Spleen (tissue), 11 donors: ENCODE measurements around the gene IZUMO4. TPM values are rescaled to one million over a fixed set of nuclear protein-coding genes. Genes with fewer than 3 reads are reported as not detected.

Source experiments
- DNase-seq: peaks from one replicate; pipeline ENCODE4 v3.0.0-alpha.2; 2020
- H3K27ac ChIP-seq, 8 donors: fragments of 200-600 bp; sonication (generic) in 7 of 8; 1 replicate in 4 of 8; 2 replicates in 4 of 8; pipeline versions ENCODE4 v1.5.0 to v1.8.0; 2016 to 2021; ENCODE audit warnings: inconsistent platforms in 4 of 8, mild to moderate bottlenecking in 4 of 8, moderate library complexity in 1 of 8
- H3K27me3 ChIP-seq, 7 donors: fragments of 200-600 bp; sonication (generic) in 6 of 7; replicated peaks in 1 of 7; 1 replicate in 4 of 7; 2 replicates in 3 of 7; pipeline versions ENCODE4 v1.5.0 to v1.8.0; 2016 to 2021; ENCODE audit warnings: inconsistent platforms in 3 of 7, mild to moderate bottlenecking in 1 of 7
- H3K36me3 ChIP-seq, 6 donors: fragments of 200-600 bp; sonication (generic) in 5 of 6; 1 replicate in 4 of 6; 2 replicates in 2 of 6; pipeline versions ENCODE4 v1.5.0 to v1.8.0; 2016 to 2021; ENCODE audit warnings: inconsistent platforms in 2 of 6
- H3K4me1 ChIP-seq, 6 donors: fragments of 200-600 bp; sonication (generic) in 5 of 6; 1 replicate in 3 of 6; 2 replicates in 3 of 6; pipeline versions ENCODE4 v1.5.0 to v1.8.0; 2016 to 2021; ENCODE audit warnings: inconsistent platforms in 3 of 6
- H3K4me3 ChIP-seq, 8 donors: fragments of 200-600 bp; sonication (generic) in 7 of 8; 1 replicate in 4 of 8; 2 replicates in 4 of 8; pipeline versions ENCODE4 v1.5.0 to v1.8.0; 2016 to 2021; ENCODE audit warnings: inconsistent platforms in 4 of 8, mild to moderate bottlenecking in 4 of 8, moderate library complexity in 2 of 8
- H3K9me3 ChIP-seq, 8 donors: fragments of 200-600 bp; sonication (generic) in 7 of 8; 1 replicate in 4 of 8; 2 replicates in 4 of 8; pipeline versions ENCODE4 v1.5.0 to v1.8.0; 2016 to 2021; ENCODE audit warnings: inconsistent platforms in 4 of 8
- POLR2A ChIP-seq, 3 donors: fragments of 450-650 bp; IDR thresholded peaks; one replicate each; pipeline ENCODE4 v1.5.1; 2017; ENCODE audit warnings: antibody characterized with exemption in 3 of 3, mild to moderate bottlenecking in 1 of 3
- POLR2AphosphoS5 ChIP-seq, 3 donors: sonication (generic); formaldehyde crosslinking; IDR thresholded peaks; one replicate each; pipeline ENCODE4 v1.5.1; 2017; ENCODE audit warnings: antibody characterized with exemption in 3 of 3
- WGBS, 5 donors: extraction: QIAGEN DNeasy Blood & Tissue Kit in 3 of 5; methylation state at CpG; one replicate each; pipeline versions ENCODE4 v1.1.5 to v1.1.7; 2013 to 2018; 5-methylcytosine and 5-hydroxymethylcytosine counted together
- intact Hi-C: fragments of 100-400 bp; cut with DNase I; formaldehyde crosslinking; loops from one replicate; pipeline ENCODE4 v1.15.0; 2023; ENCODE audit warnings: low total_unique reads
- polyA plus RNA-seq, 3 donors: library from polyadenylated mRNA; stranded (reverse); fragments of 200-250 nt; gene quantifications; one replicate each; pipeline ENCODE4 v1.2.1, GENCODE V29; 2013
- total RNA-seq, 7 donors: library from RNA; depleted of rRNA in 3 of 7; stranded (reverse); fragments of >200 nt in 3 of 7; fragmentation: NEBNext Ultra II Directional in 4 of 7; extraction: Animal tissue kit (Norgen Biotek cat#: 25700) in 4 of 7; gene quantifications; one replicate each; pipeline versions ENCODE4 v1.1.0 to v1.2.1, GENCODE V29; 2016 to 2021
- TF ChIP-seq, protein P1 (sequence below), 11 experiments: fragments of 200-600 bp in 7 of 11; fragments of 450-650 bp in 4 of 11; sonication (generic) in 4 of 11; IDR thresholded peaks in 8 of 11; conservative IDR thresholded peaks in 3 of 11; 1 replicate in 7 of 11; 2 replicates in 4 of 11; pipeline versions ENCODE4 v1.4.0 to v1.8.0; 2016 to 2021; ENCODE audit warnings: antibody characterized with exemption in 11 of 11, inconsistent platforms in 4 of 11, mild to moderate bottlenecking in 1 of 11
- donor health status: healthy with polysubstance abuse.
- donor health status: DM: no; HTN: no; CAD: no; lungs with moderate emphysema.
- donor health status: DM: no; HTN: no; CAD: no.
- donor health status: Bipolar disorder and iron deficiency.
- donor health status: healthy.
- donor health status: DM: no; HTN: no; CAD: no.
- donor health status: DM: yes; HTN: yes; CAD: no.

IZUMO4 gene
- total and polyA plus RNA-seq, 10 donors: 1.9 to 25.9 (median 5.7) TPM

DNA sequence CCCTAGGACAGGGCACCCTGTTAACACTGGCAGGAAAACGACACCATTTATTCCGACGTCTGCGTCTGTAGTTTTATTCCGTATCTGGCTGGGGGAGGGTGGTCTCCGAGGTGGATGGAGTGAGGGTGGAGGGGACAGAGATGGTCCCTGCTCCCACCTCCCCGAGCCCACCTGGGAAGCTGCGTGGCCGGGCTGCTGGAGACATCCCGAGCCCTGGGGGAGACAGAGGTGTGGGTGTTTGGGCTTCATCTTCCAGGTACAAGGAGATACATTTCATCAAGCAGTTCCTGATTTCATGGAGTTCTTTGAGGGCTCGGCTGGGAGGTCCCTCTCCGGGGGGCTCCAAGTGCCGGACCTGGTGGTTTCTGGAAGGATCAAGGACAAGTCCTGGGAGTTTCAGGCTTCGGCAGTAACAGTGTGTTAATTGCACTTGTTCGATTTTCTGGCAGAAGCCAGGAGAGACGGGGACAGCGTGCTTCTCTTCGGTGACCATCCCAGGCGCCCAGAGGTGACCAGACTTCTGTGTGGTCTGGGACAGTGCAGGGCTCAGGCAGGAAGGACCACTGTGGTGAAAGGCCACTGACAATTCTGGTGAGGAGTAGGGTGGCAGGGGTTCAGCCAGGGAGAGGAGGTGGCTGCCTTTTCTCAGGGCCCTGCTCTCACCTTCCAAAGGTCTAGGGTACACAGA lies 25.6 kb upstream of the IZUMO4 start:
- DNase-seq: no peak
- Histone ChIP-seq H3K36me3 (peaks cover 0 to 61% (median 52%) of the 10 kb centered on the region in 6 donors), H3K4me3 (no peak overlapping the region), H3K27ac (peak overlapping the region in 3 of 8 donors; percentile 42 to 91 (median 62)), H3K27me3 (no peaks in the 10 kb centered on the region), H3K4me1 (peaks cover 25 to 75% (median 46%) of the 10 kb centered on the region in 6 donors), H3K9me3 (no peaks in the 10 kb centered on the region)
- 82 to 95% (median 92%) methylated on average over 19 of the region's 19 CpGs for WGBS, 5 donors
- intact Hi-C loops: no loop called here
- TF ChIP-seq POLR2AphosphoS5 (IDR thresholded peaks at IDR 0.05) (peak; percentile 25 to 76 (median 49)), POLR2A (IDR thresholded peaks at IDR 0.05) (no peak)

DNA sequence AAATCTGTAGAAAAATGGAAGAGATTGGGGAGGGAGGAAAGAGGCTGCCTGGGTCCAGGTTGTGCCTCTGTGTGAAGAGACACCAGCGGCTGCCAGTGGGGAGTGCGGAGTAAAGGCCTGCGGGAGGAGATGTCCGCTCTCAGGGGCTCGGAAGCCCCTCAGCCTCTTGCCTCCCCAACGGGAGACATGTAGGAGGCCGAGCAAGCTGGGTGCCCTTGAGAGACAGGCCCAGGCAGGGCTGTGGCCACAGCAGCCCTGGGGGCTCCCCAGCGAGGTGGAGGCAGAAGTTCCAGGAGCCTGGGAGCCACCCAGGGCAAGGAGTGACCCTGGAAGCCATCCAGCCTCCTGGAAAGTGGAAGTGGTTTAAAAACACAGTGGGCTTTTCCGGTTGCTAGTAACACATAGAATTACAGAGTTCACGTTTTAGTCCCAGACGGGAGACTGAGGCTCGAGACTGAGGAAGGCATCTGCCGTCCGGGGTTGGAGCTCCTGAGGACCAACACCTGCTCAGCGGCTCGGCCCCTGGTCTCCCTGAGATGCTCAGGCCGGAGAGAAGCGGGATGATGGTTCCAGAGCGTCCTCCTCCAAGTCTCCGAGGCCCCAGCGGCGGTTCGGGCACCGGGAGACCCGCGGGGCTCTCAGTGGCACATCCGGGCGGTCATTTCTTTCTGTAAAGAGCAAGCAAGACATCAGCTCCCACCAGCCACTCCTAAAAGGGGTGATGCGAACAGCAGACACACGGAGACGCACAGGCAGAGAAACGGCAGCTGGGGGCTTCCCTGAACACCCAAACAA lies 23.8 kb upstream of the IZUMO4 start:
- no peaks in the 10 kb centered on the region for H3K9me3 ChIP-seq
- H3K27ac ChIP-seq: peak overlapping the region in 7 of 8 donors; percentile 69 to 91 (median 86)
- H3K4me3 ChIP-seq: peak overlapping the region in 1 of 8 donors; percentile 39
- H3K27me3 ChIP-seq: no peaks in the 10 kb centered on the region
- no peak for TF ChIP-seq POLR2A (IDR thresholded peaks at IDR 0.05)
- TF ChIP-seq, protein P1, sequence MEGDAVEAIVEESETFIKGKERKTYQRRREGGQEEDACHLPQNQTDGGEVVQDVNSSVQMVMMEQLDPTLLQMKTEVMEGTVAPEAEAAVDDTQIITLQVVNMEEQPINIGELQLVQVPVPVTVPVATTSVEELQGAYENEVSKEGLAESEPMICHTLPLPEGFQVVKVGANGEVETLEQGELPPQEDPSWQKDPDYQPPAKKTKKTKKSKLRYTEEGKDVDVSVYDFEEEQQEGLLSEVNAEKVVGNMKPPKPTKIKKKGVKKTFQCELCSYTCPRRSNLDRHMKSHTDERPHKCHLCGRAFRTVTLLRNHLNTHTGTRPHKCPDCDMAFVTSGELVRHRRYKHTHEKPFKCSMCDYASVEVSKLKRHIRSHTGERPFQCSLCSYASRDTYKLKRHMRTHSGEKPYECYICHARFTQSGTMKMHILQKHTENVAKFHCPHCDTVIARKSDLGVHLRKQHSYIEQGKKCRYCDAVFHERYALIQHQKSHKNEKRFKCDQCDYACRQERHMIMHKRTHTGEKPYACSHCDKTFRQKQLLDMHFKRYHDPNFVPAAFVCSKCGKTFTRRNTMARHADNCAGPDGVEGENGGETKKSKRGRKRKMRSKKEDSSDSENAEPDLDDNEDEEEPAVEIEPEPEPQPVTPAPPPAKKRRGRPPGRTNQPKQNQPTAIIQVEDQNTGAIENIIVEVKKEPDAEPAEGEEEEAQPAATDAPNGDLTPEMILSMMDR (IDR thresholded peaks at IDR 0.05 in 8 of 11, conservative IDR thresholded peaks at IDR 0.05 in 3 of 11): no peak
- peak in 1 of 3 donors; percentile 61 for TF ChIP-seq POLR2AphosphoS5 (IDR thresholded peaks at IDR 0.05)
- peaks cover 3 to 79% (median 70%) of the 10 kb centered on the region in 6 donors for H3K36me3 ChIP-seq
- 80 to 90% (median 85%) methylated on average over 23 to 32 of the region's 32 CpGs for WGBS, 5 donors
- peaks cover 25 to 83% (median 47%) of the 10 kb centered on the region in 6 donors for H3K4me1 ChIP-seq
- intact Hi-C loops: no loop called here
- DNase-seq: peak; percentile 74

DNA sequence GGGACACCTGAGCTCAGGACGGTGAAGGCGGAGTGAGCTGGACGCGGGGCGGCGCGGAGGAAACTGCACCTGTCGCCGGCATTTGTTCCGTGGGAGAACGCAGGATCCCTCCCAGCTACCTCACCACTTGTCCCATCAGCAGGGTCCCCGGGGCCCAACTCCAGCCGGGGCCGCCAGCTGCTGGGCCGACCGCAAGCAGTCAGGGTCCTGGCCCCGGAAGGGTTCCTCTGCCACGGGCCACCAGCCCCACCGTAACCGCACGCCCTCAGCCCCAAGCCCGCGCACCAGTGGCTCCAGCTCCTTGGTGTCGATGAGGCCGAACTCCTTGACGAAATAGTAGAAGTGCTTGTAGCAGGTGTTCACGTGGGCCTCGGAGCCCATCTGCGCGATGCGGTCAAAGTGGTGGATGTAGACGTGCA lies 20.2 kb upstream of the IZUMO4 start:
- 85 to 95% (median 92%) methylated on average over 20 to 32 of the region's 32 CpGs for WGBS, 5 donors
- Histone ChIP-seq H3K4me1 (peaks cover 22 to 88% (median 58%) of the 10 kb centered on the region in 6 donors), H3K36me3 (peaks cover 3 to 100% (median 96%) of the 10 kb centered on the region in 6 donors), H3K27me3 (no peaks in the 10 kb centered on the region), H3K27ac (peak overlapping the region in 2 of 8 donors; percentile 30 to 91), H3K4me3 (no peak overlapping the region), H3K9me3 (no peaks in the 10 kb centered on the region)
- peak; percentile 73 for DNase-seq
- intact Hi-C loops: no loop called here
- TF ChIP-seq POLR2A (IDR thresholded peaks at IDR 0.05) (no peak), POLR2AphosphoS5 (IDR thresholded peaks at IDR 0.05) (peak in 2 of 3 donors; percentile 46 to 75)

DNA sequence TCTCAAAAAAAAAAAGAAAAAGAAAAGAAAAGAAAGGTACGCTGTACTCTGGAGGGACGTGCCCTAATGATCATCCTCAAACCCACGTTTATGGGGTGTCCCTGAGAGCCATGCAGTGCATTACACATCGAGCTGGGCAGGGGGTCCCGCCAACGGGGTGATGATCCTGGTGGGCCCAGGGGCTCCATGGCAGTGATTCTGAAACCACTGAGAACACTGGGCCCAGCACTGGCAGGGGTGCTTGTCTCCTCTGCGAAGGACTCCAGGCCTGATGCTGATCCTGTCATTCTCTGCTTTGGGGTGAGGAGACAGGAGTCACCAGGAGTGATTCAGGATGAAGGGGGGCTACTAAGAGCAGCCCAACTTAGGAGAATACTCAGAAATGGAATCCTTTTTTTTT lies 19.3 kb upstream of the IZUMO4 start:
- intact Hi-C loops: no loop called here
- 90 to 94% (median 93%) methylated on average over 7 of the region's 7 CpGs for WGBS, 5 donors
- TF ChIP-seq POLR2A (IDR thresholded peaks at IDR 0.05) (no peak), POLR2AphosphoS5 (IDR thresholded peaks at IDR 0.05) (no peak)
- TF ChIP-seq, protein P1 (IDR thresholded peaks at IDR 0.05 in 8 of 11, conservative IDR thresholded peaks at IDR 0.05 in 3 of 11): no peak
- Histone ChIP-seq H3K36me3 (peaks cover 3 to 97% (median 88%) of the 10 kb centered on the region in 6 donors), H3K27ac (no peak overlapping the region), H3K4me1 (peaks cover 29 to 96% (median 66%) of the 10 kb centered on the region in 6 donors), H3K9me3 (no peaks in the 10 kb centered on the region), H3K4me3 (no peak overlapping the region), H3K27me3 (no peaks in the 10 kb centered on the region)
- no peak for DNase-seq
